AG04450 (cell line): ENCODE measurements around the gene BZW2. TPM values are rescaled to one million over a fixed set of nuclear protein-coding genes. Genes with fewer than 3 reads are reported as not detected.
A peak's percentile ranks its signal among the peaks of the same experiment; 100 is the strongest.

Experiments used
- CTCF ChIA-PET: fragments of 300-600, 350-600 bp; formaldehyde crosslinking; extraction: SDS; loops from one replicate; lab custom pipeline; 2022; ENCODE audit warnings: antibody characterized with exemption, inconsistent platforms; lab: Charles Lee
- POLR2A ChIA-PET: fragments of 350-600 bp; formaldehyde crosslinking; extraction: SDS; loops from one replicate; lab custom pipeline; 2021; ENCODE audit warnings: antibody characterized with exemption, inconsistent platforms; lab: Yijun Ruan, JAX
- DNase-seq: peaks from one replicate; pipeline ENCODE4 v3.0.0-alpha.2; 2011; ENCODE audit warnings: low read depth, low spot score
- H3K27ac ChIP-seq: one replicate; pipeline ENCODE4 v1.5.1; 2012; ENCODE audit warnings: low read depth, low read length, control low read depth
- H3K27me3 ChIP-seq: one replicate; pipeline ENCODE4 v1.6.0; 2012; ENCODE audit warnings: low read length; ENCODE audit not compliant: control insufficient read depth, insufficient read depth
- H3K4me3 ChIP-seq: 2 replicates; pipeline ENCODE4 v1.5.1; 2011; ENCODE audit warnings: mild to moderate bottlenecking, low read depth, low read length, control low read depth
- H3K9me3 ChIP-seq: 2 replicates; pipeline ENCODE4 v1.5.1; 2012; ENCODE audit warnings: low read length; ENCODE audit not compliant: control insufficient read depth, insufficient read depth
- polyA plus RNA-seq: library from polyadenylated mRNA; depleted of rRNA; stranded (reverse); fragments of >200 nt; gene quantifications from 2 replicates; pipeline ENCODE4 v1.2.3, GENCODE V29; 2011
- TF ChIP-seq, protein P1 (sequence below): IDR thresholded peaks from 2 replicates; pipeline ENCODE4 v1.5.1; 2011; ENCODE audit warnings: low read depth, low read length, control low read depth, inconsistent platforms

Gene BZW2
- polyA plus RNA-seq, 1 experiment: 84.4 TPM

GRCh38 chr7:16616542-16616941 lies 29.4 kb upstream of the BZW2 start:
- Histone ChIP-seq H3K4me3 (no peak overlapping the region), H3K27ac (peak overlapping the region; percentile 13), H3K27me3 (no peaks in the 10 kb centered on the region), H3K9me3 (no peaks in the 10 kb centered on the region)
- CTCF ChIA-PET: no interaction called here
- TF ChIP-seq, protein P1, sequence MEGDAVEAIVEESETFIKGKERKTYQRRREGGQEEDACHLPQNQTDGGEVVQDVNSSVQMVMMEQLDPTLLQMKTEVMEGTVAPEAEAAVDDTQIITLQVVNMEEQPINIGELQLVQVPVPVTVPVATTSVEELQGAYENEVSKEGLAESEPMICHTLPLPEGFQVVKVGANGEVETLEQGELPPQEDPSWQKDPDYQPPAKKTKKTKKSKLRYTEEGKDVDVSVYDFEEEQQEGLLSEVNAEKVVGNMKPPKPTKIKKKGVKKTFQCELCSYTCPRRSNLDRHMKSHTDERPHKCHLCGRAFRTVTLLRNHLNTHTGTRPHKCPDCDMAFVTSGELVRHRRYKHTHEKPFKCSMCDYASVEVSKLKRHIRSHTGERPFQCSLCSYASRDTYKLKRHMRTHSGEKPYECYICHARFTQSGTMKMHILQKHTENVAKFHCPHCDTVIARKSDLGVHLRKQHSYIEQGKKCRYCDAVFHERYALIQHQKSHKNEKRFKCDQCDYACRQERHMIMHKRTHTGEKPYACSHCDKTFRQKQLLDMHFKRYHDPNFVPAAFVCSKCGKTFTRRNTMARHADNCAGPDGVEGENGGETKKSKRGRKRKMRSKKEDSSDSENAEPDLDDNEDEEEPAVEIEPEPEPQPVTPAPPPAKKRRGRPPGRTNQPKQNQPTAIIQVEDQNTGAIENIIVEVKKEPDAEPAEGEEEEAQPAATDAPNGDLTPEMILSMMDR: no peak
- no peak for DNase-seq
- POLR2A ChIA-PET: interaction anchor here (0.6 kb wide), 1 partner anchor 11 kb away, joined by 3 read pairs; no protein-coding TSS in a partner anchor

GRCh38 chr7:16619979-16620408 lies 26.0 kb upstream of the BZW2 start:
- POLR2A ChIA-PET: no interaction called here
- TF ChIP-seq, protein P1: no peak
- no peak for DNase-seq

GRCh38 chr7:16626388-16626787 lies 19.6 kb upstream of the BZW2 start:
- CTCF ChIA-PET: interaction anchor here (1.3 kb wide), 1 partner anchor 61 kb away, joined by 5 read pairs; no protein-coding TSS in a partner anchor
- TF ChIP-seq, protein P1: no peak
- no peaks in the 10 kb centered on the region for H3K27me3 ChIP-seq
- H3K27ac ChIP-seq: no peak overlapping the region
- H3K4me3 ChIP-seq: no peak overlapping the region
- POLR2A ChIA-PET: interaction anchor here (0.7 kb wide), 1 partner anchor 19 kb away, joined by 3 read pairs; the partner anchor contains the start of genes ANKMY2 and BZW2
- H3K9me3 ChIP-seq: no peaks in the 10 kb centered on the region
- DNase-seq: no peak

More at GRCh38 chr7:16619979-16620408, 26.0 kb upstream of the BZW2 start:
- H3K27ac ChIP-seq: no peak overlapping the region
- no peaks in the 10 kb centered on the region for H3K9me3 ChIP-seq
- H3K4me3 ChIP-seq: no peak overlapping the region
- no peaks in the 10 kb centered on the region for H3K27me3 ChIP-seq
- CTCF ChIA-PET: interaction anchor here (2.0 kb wide), 1 partner anchor 75 kb away, joined by 6 read pairs; no protein-coding TSS in a partner anchor

GRCh38 chr7:16627236-16627635 lies 18.7 kb upstream of the BZW2 start:
- CTCF ChIA-PET: no interaction called here
- DNase-seq: no peak
- POLR2A ChIA-PET: interaction anchor here (0.7 kb wide), 1 partner anchor 18 kb away, joined by 3 read pairs; the partner anchor contains the start of genes ANKMY2 and BZW2
- no peak overlapping the region for H3K27ac ChIP-seq
- H3K9me3 ChIP-seq: no peaks in the 10 kb centered on the region
- TF ChIP-seq, protein P1: no peak
- no peak overlapping the region for H3K4me3 ChIP-seq
- H3K27me3 ChIP-seq: no peaks in the 10 kb centered on the region

DNA sequence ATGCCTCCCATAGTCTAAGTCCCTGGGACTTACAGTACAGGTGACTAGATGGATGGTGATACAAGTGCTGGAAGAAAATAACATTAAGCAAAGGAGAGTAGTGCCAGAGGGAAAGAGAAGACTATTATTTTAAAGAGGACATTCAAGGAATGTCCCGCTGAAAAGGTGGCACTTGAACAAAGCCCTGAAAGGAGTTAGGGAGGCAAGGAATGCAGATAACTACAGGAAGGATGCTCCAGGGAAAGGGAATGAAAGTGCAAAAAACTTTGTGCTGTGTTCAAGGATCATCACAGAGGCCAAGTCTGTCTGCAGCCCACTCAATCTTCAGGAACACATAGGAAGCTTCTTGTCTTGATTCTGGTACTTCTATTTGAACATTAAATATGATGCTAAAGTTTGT lies 15.3 kb upstream of the BZW2 start:
- Histone ChIP-seq H3K27ac (no peak overlapping the region), H3K27me3 (no peaks in the 10 kb centered on the region), H3K9me3 (no peaks in the 10 kb centered on the region), H3K4me3 (no peak overlapping the region)
- TF ChIP-seq, protein P1: no peak
- DNase-seq: no peak
- POLR2A ChIA-PET: no interaction called here
- CTCF ChIA-PET: interaction anchor here (0.7 kb wide), 1 partner anchor 596 kb away, joined by 4 read pairs; no protein-coding TSS in a partner anchor
